ENCODE measurements around the gene DUSP14. TPM values are rescaled to one million over a fixed set of nuclear protein-coding genes. Genes with fewer than 3 reads are reported as not detected.

DUSP14 gene
- total and polyA plus RNA-seq, 2 of the 13 experiments (the other 11 are each of a cell fraction or from before 2014, with no cell fraction given): 33.5 to 39.8 TPM

- TF ChIP-seq TOPORS (CRISPR knock-in tag; IDR thresholded peaks at IDR 0.05) (peak; percentile 42; the same call in 1 of the 2 replicates), ISL2 (CRISPR knock-in tag; IDR thresholded peaks at IDR 0.05) (no peak), ZNF275 (CRISPR knock-in tag; IDR thresholded peaks at IDR 0.05; ENCODE audit: borderline replicate concordance) (no peak), ZNF747 (CRISPR knock-in tag; IDR thresholded peaks at IDR 0.05; ENCODE audit: borderline replicate concordance) (peak; percentile 77; the same call in 1 of the 2 replicates), PAX8 (CRISPR knock-in tag; IDR thresholded peaks at IDR 0.05; ENCODE audit: borderline replicate concordance) (no peak), JUNB (CRISPR knock-in tag; IDR thresholded peaks at IDR 0.05; ENCODE audit: borderline replicate concordance) (no peak), ZBTB25 (CRISPR knock-in tag; IDR thresholded peaks at IDR 0.05) (no peak), NFKB2 (CRISPR knock-in tag; IDR thresholded peaks at IDR 0.05; ENCODE audit: borderline replicate concordance) (peak; percentile 86; the same call in 1 of the 2 replicates), ZSCAN22 (CRISPR knock-in tag; IDR thresholded peaks at IDR 0.05) (no peak), ZNF280D (CRISPR knock-in tag; IDR thresholded peaks at IDR 0.05) (no peak), ZFP37 (CRISPR knock-in tag; IDR thresholded peaks at IDR 0.05; ENCODE audit: borderline replicate concordance) (no peak), ELF4 (CRISPR knock-in tag; IDR thresholded peaks at IDR 0.05; ENCODE audit: borderline replicate concordance) (no peak), IRX3 (CRISPR knock-in tag; IDR thresholded peaks at IDR 0.05; ENCODE audit: borderline replicate concordance, low read depth) (0 out of 2 replicates have a peak, but pooled peaks have one; percentile 46), DMTF1 (CRISPR knock-in tag; IDR thresholded peaks at IDR 0.05) (no peak)
These were observed at the start of gene DUSP14 (continued) for GRCh38 chr17:37489197-37490001.

Measured in HepG2 (cell line).